Keratinocyte (primary cell): ENCODE data around the gene DSTN. TPM values are rescaled to one million over a fixed set of nuclear protein-coding genes. Genes with fewer than 3 reads are reported as not detected.

Experiments used
- DNase-seq: peaks from one replicate; pipeline ENCODE4 v3.0.0-alpha.2; 2011; ENCODE audit warnings: low read depth, missing footprints, low spot score
- FAIRE-seq: peaks from 2 replicates; lab custom pipeline; 2011; peaks lifted over from hg19 to GRCh38; lab: Jason Lieb, UNC
- H2AFZ ChIP-seq: 2 replicates; pipeline ENCODE4 v1.6.0; 2012; ENCODE audit warnings: low read length, control low read depth, inconsistent platforms; ENCODE audit not compliant: control insufficient read depth
- H3K27ac ChIP-seq: 2 replicates; pipeline ENCODE4 v1.5.1; 2011; ENCODE audit warnings: low read length; ENCODE audit not compliant: control insufficient read depth, insufficient read depth
- H3K27me3 ChIP-seq: 3 replicates; pipeline ENCODE4 v1.6.0; 2011; ENCODE audit warnings: low read length; ENCODE audit not compliant: control insufficient read depth, insufficient read depth; ENCODE audit errors: extremely low read depth
- H3K36me3 ChIP-seq, 2 experiments: 2 replicates in 1 of 2; 3 replicates in 1 of 2; pipeline ENCODE4 v1.5.1; 2011; ENCODE audit warnings: low read length in 2 of 2, mild to moderate bottlenecking in 1 of 2; ENCODE audit not compliant: control insufficient read depth in 2 of 2, insufficient read depth in 2 of 2; ENCODE audit errors: extremely low read depth in 1 of 2
- H3K4me1 ChIP-seq: 3 replicates; pipeline ENCODE4 v1.5.1; 2011; ENCODE audit warnings: low read length; ENCODE audit not compliant: control insufficient read depth, insufficient read depth; ENCODE audit errors: extremely low read depth
- H3K4me2 ChIP-seq: 3 replicates; pipeline ENCODE4 v1.6.0; 2011; ENCODE audit warnings: low read depth, low read length; ENCODE audit not compliant: control insufficient read depth, insufficient read depth; ENCODE audit errors: extremely low read depth
- H3K4me3 ChIP-seq, 3 experiments: fragments of 200-600 bp in 1 of 3; sonication (generic) in 1 of 3; 2 replicates in 2 of 3; 3 replicates in 1 of 3; pipeline ENCODE4 v1.5.1; 2011 to 2016; ENCODE audit warnings: low read length in 3 of 3, mild to moderate bottlenecking in 3 of 3, control low read depth in 2 of 3, inconsistent platforms in 1 of 3, low read depth in 1 of 3, mixed read lengths in 1 of 3, mixed run types in 1 of 3, moderate library complexity in 1 of 3; ENCODE audit not compliant: control insufficient read depth in 2 of 3, insufficient read depth in 2 of 3; ENCODE audit errors: extremely low read depth in 1 of 3
- H3K79me2 ChIP-seq: 2 replicates; pipeline ENCODE4 v1.6.0; 2012; ENCODE audit warnings: low read length; ENCODE audit not compliant: control insufficient read depth, insufficient read depth
- H3K9ac ChIP-seq: 3 replicates; pipeline ENCODE4 v1.6.0; 2011; ENCODE audit warnings: low read length; ENCODE audit not compliant: control insufficient read depth, insufficient read depth; ENCODE audit errors: extremely low read depth
- H3K9me1 ChIP-seq: 3 replicates; pipeline ENCODE4 v1.6.0; 2011; ENCODE audit warnings: low read length; ENCODE audit not compliant: control insufficient read depth, insufficient read depth; ENCODE audit errors: extremely low read depth
- H3K9me3 ChIP-seq: 2 replicates; pipeline ENCODE4 v1.5.1; 2012; ENCODE audit warnings: low read depth, low read length; ENCODE audit not compliant: control insufficient read depth
- H4K20me1 ChIP-seq: 3 replicates; pipeline ENCODE4 v1.6.0; 2011; ENCODE audit warnings: low read length; ENCODE audit not compliant: control insufficient read depth, insufficient read depth; ENCODE audit errors: extremely low read depth
- EZH2 ChIP-seq: IDR thresholded peaks from one replicate; pipeline ENCODE4 v1.6.1; 2012; ENCODE audit warnings: inconsistent platforms, mild to moderate bottlenecking, low read length, moderate library complexity
- dilution Hi-C: fragments of 300-500 bp; cut with MboI; formaldehyde crosslinking; loops from one replicate; pipeline ENCODE4 v1.7.0; 2020; ENCODE audit warnings: low sequenced_read_pairs; ENCODE audit not compliant: extremely low pct_ligation_motif_present
- polyA plus RNA-seq, 5 experiments: library from polyadenylated mRNA; depleted of rRNA in 3 of 5; stranded (reverse) in 3 of 5; stranded (forward) in 1 of 5; unstranded in 1 of 5; fragments of >200 nt; gene quantifications; 1 replicate in 1 of 5; 2 replicates in 3 of 5; 3 replicates in 1 of 5; pipeline versions ENCODE4 v1.2.1 to v1.2.3, GENCODE V29; 2011 to 2012; ENCODE audit warnings: missing spikeins in 2 of 5, low read depth in 1 of 5, low replicate concordance in 1 of 5
- TF ChIP-seq, protein P1 (sequence below), 3 experiments: IDR thresholded peaks in 1 of 3; conservative IDR thresholded peaks in 1 of 3; optimal IDR thresholded peaks in 1 of 3; 2 replicates in 2 of 3; 3 replicates in 1 of 3; pipeline versions ENCODE3 to v1.5.1; 2011; ENCODE audit warnings: low read length in 3 of 3, mild to moderate bottlenecking in 3 of 3, moderate library complexity in 2 of 3, control low read depth in 1 of 3, inconsistent platforms in 1 of 3; ENCODE audit not compliant: insufficient read depth in 2 of 3; ENCODE audit errors: extremely low read depth in 1 of 3

DSTN gene
- polyA plus RNA-seq, 1 donor (not counting 4 experiments of a cell fraction or from before 2014, with no cell fraction given), result 288 TPM

DNA sequence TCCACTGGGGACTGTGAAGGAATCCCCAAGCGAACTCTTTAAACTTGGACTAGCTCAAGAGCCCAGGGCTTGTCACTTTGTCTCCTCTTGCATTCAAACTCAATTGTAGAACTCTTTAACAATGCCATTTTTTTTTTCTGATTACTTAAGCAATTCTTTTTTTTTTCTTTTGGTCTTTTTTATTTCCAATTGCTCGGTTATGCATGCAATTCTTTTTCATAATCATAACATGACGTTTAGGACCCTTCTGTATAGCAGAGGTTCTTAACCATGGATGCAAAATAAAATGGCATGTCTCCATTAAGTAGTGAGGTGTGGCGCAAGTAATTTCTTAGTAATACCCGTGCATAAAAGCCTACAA is 38.2 kb upstream of the DSTN start:
- Histone ChIP-seq H3K79me2 (no peaks in the 10 kb centered on the region), H3K27ac (no peak overlapping the region), H3K9me1 (no peaks in the 10 kb centered on the region), H3K36me3 (no peaks in the 10 kb centered on the region), H3K27me3 (no peaks in the 10 kb centered on the region), H3K9ac (peak overlapping the region; percentile 69), H3K4me1 (peaks cover 3% of the 10 kb centered on the region), H3K9me3 (no peaks in the 10 kb centered on the region), H3K4me2 (peak overlapping the region; percentile 72), H3K4me3 (peak overlapping the region; percentile 32 to 46 (median 41)), H2AFZ (peak overlapping the region; percentile 71), H4K20me1 (no peaks in the 10 kb centered on the region)
- FAIRE-seq (no peak), DNase-seq (no peak)
- TF ChIP-seq EZH2, result no peak
- TF ChIP-seq, protein P1, sequence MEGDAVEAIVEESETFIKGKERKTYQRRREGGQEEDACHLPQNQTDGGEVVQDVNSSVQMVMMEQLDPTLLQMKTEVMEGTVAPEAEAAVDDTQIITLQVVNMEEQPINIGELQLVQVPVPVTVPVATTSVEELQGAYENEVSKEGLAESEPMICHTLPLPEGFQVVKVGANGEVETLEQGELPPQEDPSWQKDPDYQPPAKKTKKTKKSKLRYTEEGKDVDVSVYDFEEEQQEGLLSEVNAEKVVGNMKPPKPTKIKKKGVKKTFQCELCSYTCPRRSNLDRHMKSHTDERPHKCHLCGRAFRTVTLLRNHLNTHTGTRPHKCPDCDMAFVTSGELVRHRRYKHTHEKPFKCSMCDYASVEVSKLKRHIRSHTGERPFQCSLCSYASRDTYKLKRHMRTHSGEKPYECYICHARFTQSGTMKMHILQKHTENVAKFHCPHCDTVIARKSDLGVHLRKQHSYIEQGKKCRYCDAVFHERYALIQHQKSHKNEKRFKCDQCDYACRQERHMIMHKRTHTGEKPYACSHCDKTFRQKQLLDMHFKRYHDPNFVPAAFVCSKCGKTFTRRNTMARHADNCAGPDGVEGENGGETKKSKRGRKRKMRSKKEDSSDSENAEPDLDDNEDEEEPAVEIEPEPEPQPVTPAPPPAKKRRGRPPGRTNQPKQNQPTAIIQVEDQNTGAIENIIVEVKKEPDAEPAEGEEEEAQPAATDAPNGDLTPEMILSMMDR (optimal IDR thresholded peaks at IDR 0.05 in 1 of 3, IDR thresholded peaks at IDR 0.05 in 1 of 3, conservative IDR thresholded peaks at IDR 0.05 in 1 of 3; ENCODE audit: extremely low read depth in 1 of 3, insufficient read depth in 2 of 3, low read length in 3 of 3), result no peak
- dilution Hi-C loops, result no loop called here

DNA sequence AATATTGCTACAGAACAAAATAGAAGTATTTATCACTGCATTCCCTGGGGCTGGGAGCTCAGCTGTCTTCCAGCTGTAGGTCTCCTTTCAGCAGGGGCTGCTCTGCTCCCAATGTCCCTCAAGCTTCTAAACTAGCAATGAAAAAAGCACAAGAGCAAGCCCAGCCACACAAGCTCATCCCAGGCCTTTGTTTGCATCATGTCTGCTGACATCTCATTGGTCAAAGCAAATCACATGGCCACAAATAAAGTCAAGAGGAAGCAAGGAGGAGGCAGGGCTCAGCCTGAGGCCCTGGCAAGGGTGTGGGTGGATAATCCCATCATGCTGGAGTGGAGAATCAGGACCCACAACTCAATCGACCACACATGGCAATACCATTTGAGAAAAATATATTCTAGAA is 36.5 kb upstream of the DSTN start:
- peak; percentile 67 for FAIRE-seq
- H3K4me3 ChIP-seq, result no peak overlapping the region
- dilution Hi-C loops, result no loop called here

More for the DNA sequence above, 36.5 kb upstream of the DSTN start:
- Histone ChIP-seq H3K4me1 (peaks cover 3% of the 10 kb centered on the region), H3K27me3 (no peaks in the 10 kb centered on the region), H3K9me3 (no peaks in the 10 kb centered on the region), H3K79me2 (no peaks in the 10 kb centered on the region), H3K9ac (no peak overlapping the region), H3K9me1 (no peaks in the 10 kb centered on the region), H2AFZ (no peak overlapping the region), H3K36me3 (no peaks in the 10 kb centered on the region), H4K20me1 (no peaks in the 10 kb centered on the region), H3K4me2 (no peak overlapping the region), H3K27ac (no peak overlapping the region)
- TF ChIP-seq EZH2, result no peak
- TF ChIP-seq, protein P1 (optimal IDR thresholded peaks at IDR 0.05 in 1 of 3, IDR thresholded peaks at IDR 0.05 in 1 of 3, conservative IDR thresholded peaks at IDR 0.05 in 1 of 3; ENCODE audit: extremely low read depth in 1 of 3, insufficient read depth in 2 of 3, low read length in 3 of 3), result no peak
- no peak for DNase-seq
